Prostate gland (tissue), 2 donors: Measurements from ENCODE around the gene FASTK.

ENCODE experiments used
- POLR2A ChIP-seq: fragments of 450-650 bp; IDR thresholded peaks from one replicate; pipeline ENCODE4 v1.6.1; 2016; ENCODE audit warnings: antibody characterized with exemption, mild to moderate bottlenecking
- TF ChIP-seq, protein P1 (sequence below), 4 experiments: fragments of 200-600 bp in 2 of 4; fragments of 450-650 bp in 2 of 4; sonication (generic) in 2 of 4; IDR thresholded peaks; 1 replicate in 3 of 4; 2 replicates in 1 of 4; pipeline ENCODE4 v1.5.1; 2016 to 2019; ENCODE audit warnings: antibody characterized with exemption in 4 of 4, mild to moderate bottlenecking in 2 of 4, moderate library complexity in 2 of 4

DNA sequence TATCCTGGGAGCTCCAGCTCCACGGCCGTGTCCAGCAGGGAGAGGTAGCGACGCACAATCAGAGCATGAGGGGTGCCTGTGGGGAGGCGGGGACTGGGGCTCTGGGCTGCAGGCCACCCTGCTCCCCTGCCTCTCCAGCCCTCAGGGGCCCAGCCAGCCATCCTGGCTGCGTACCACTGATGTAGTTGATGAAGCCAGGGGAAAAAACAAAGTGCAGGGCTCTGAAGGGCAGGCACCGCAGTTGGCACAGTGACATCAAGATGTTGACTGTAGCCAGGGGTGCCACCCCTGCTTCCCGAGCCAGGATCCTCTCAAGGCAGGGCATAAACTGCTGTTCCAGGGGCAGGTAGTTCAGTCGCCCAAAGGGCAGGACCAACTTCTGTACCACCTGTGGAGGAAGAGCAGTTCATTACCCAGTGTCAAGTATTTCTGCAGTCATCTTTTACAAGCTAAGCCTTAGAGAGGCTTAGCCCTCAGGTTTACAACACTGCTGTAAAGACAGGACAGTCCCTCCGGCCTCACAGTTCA lies 2.8 kb downstream of the FASTK start:
- TF ChIP-seq POLR2A, result no peak
- TF ChIP-seq, protein P1, sequence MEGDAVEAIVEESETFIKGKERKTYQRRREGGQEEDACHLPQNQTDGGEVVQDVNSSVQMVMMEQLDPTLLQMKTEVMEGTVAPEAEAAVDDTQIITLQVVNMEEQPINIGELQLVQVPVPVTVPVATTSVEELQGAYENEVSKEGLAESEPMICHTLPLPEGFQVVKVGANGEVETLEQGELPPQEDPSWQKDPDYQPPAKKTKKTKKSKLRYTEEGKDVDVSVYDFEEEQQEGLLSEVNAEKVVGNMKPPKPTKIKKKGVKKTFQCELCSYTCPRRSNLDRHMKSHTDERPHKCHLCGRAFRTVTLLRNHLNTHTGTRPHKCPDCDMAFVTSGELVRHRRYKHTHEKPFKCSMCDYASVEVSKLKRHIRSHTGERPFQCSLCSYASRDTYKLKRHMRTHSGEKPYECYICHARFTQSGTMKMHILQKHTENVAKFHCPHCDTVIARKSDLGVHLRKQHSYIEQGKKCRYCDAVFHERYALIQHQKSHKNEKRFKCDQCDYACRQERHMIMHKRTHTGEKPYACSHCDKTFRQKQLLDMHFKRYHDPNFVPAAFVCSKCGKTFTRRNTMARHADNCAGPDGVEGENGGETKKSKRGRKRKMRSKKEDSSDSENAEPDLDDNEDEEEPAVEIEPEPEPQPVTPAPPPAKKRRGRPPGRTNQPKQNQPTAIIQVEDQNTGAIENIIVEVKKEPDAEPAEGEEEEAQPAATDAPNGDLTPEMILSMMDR (IDR thresholded peaks at IDR 0.05), result no peak
